HG02610 (cell line): ENCODE measurements around the gene CDKN1A.

Experiments used
- ATAC-seq: cut with Tn5 transposase; IDR thresholded peaks from one replicate; pipeline ENCODE4 v1.9.1; 2021; ENCODE audit warnings: mild to moderate bottlenecking, moderate library complexity; ENCODE audit not compliant: unreplicated experiment

Gene CDKN1A

GRCh38 chr6:36655085-36655724, 23.3 kb upstream of the CDKN1A start:
- ATAC-seq: no peak

- no peak for ATAC-seq
Measured at GRCh38 chr6:36656441-36656840, 22.1 kb upstream of the CDKN1A start.

- no peak for ATAC-seq
Measured at GRCh38 chr6:36657271-36657670, 21.2 kb upstream of the CDKN1A start.

GRCh38 chr6:36657942-36658544, 20.5 kb upstream of the CDKN1A start:
- peak; percentile 50 for ATAC-seq

- ATAC-seq: no peak
Measured at GRCh38 chr6:36659271-36659670, 19.2 kb upstream of the CDKN1A start.

GRCh38 chr6:36660771-36661471, 17.6 kb upstream of the CDKN1A start:
- no peak for ATAC-seq

- ATAC-seq: no peak
Measured at GRCh38 chr6:36662380-36662779, 16.1 kb upstream of the CDKN1A start.

GRCh38 chr6:36662827-36663256, 15.7 kb upstream of the CDKN1A start:
- no peak for ATAC-seq

- no peak for ATAC-seq
Measured at GRCh38 chr6:36663504-36664446, 14.7 kb upstream of the CDKN1A start.

- ATAC-seq: no peak
Measured at GRCh38 chr6:36665180-36665579, 13.3 kb upstream of the CDKN1A start.

- ATAC-seq: no peak
Measured at GRCh38 chr6:36666287-36666686, 12.2 kb upstream of the CDKN1A start.

GRCh38 chr6:36666826-36667591, 11.5 kb upstream of the CDKN1A start:
- peak; percentile 68 for ATAC-seq

- no peak for ATAC-seq
Measured at GRCh38 chr6:36668591-36668990, 9.9 kb upstream of the CDKN1A start.

GRCh38 chr6:36669002-36669401, 9.5 kb upstream of the CDKN1A start:
- no peak for ATAC-seq

- ATAC-seq: no peak
Measured at GRCh38 chr6:36670271-36670670, 8.2 kb upstream of the CDKN1A start.

- no peak for ATAC-seq
Measured at GRCh38 chr6:36671687-36672375, 6.7 kb upstream of the CDKN1A start.

- no peak for ATAC-seq
Measured at GRCh38 chr6:36673882-36674281, 4.6 kb upstream of the CDKN1A start.

- ATAC-seq: no peak
Measured at GRCh38 chr6:36674942-36675341, 3.6 kb upstream of the CDKN1A start.

GRCh38 chr6:36676141-36677058, 2.1 kb upstream of the CDKN1A start:
- ATAC-seq: no peak
